GM19328 (cell line): ENCODE data around the gene ARID2.

ENCODE experiments used
- ATAC-seq: cut with Tn5 transposase; IDR thresholded peaks from one replicate; pipeline ENCODE4 v1.9.1; 2021; ENCODE audit warnings: mild to moderate bottlenecking, moderate library complexity; ENCODE audit not compliant: unreplicated experiment

Gene ARID2

DNA sequence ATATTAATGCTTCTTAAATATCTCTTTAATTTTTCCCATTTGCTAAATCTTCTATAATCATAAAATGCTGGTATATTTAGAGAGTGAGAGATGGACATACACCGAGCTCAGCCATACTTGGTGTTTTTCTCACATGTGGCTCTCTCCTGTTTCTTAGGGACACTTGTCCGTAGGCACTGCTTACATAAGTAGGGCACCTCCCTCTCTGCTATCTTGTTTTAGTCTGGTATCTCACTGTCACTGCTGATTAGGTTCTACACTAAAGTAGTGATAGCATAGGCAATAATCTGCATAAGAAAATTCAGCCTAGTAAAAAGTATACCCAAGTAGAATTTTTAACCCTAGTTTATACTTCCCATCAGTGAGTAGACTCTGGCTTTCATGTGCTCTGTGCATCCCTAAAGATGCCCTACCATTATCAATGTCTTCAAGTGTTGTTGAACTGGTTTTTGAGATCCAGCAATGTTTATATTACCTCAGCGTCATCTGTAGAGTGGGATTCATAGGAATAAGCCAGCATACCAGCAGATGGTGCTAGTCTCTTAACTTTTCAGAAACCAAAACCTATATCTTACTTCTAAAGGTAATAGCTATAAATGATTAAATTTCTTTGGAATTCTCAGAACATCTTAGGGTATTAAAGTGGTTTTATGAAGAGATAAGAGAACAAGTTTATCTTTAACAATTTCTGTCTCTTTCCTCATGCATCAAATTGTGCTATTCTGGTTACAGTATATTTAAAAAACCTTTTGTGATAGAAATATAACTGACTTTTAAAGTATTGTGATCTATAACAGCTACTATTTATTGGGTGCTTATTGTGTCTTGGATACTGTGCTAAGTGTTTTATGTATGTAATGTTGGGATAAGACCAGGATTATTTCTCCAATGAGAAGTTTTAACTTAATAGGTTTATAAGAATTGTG, 32.9 kb downstream of the ARID2 start:
- no peak for ATAC-seq

DNA sequence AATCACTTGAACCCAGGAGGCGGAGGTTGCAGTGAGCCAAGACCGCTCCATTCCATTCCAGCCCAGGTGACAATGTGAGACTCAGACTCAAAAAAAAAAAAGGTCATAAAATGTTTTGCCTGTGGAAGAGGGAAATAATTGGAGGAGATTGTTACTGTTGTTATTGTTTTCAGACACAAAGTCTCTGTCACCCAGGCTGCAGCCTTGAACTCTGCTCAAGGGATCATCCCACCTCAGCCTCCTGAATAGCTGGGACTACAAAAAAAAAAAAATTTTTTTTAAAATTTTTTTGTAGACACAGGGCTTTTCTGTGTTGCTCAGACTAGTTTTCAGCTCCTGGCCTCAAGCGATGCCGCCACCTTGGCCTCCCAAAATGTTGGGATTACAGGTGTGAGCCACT, 33.9 kb downstream of the ARID2 start:
- no peak for ATAC-seq

GRCh38 chr12:45768194-45768593, 38.7 kb downstream of the ARID2 start:
- no peak for ATAC-seq

DNA sequence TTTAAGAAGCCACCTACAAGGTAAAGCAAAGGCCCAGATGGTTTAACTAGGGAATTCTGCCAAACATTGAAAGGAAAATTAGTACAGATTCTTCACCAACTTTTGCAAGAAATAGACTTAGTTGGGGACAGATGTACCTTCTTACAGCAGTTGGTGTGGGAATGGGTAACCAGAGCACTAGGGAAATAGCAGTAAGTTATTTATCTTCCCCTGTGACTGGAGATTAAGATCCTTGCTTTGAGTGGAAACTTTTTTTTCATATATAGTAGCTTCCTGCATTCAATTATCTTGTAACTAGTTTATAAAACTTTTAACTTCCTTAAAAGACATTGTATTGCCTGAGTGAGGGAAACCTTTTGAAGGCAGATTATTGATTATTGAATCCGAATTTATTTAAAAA, 44.2 kb downstream of the ARID2 start:
- ATAC-seq = no peak

- no peak for ATAC-seq
Observed at GRCh38 chr12:45774508-45775162, 45.1 kb downstream of the ARID2 start.

GRCh38 chr12:45775465-45775864, 46.0 kb downstream of the ARID2 start:
- no peak for ATAC-seq

- peak; percentile 55 for ATAC-seq
Observed at GRCh38 chr12:45775964-45776363, 46.5 kb downstream of the ARID2 start.

GRCh38 chr12:45779936-45780335, 50.4 kb downstream of the ARID2 start:
- ATAC-seq = no peak

- no peak for ATAC-seq
Observed at GRCh38 chr12:45781080-45781479, 51.6 kb downstream of the ARID2 start.

DNA sequence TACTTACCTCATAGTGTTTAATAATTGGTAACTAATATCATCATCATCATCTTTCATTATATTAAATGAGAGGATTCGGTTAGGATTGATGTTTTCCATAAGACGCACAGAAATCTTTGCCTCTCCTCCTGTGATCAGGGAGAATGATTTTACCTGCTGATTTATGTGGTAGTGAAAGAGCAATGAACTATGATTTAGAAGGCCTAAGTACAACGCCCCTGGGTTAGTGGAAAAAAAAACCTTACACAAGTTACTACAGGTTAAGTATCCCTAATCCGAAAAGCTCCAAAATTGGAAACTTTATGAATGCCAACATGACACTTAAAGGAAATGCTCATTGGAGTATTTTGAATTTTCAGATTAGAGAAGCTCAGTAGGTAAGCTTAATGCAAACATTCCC, 55.8 kb downstream of the ARID2 start:
- no peak for ATAC-seq

- no peak for ATAC-seq
Observed at GRCh38 chr12:45789025-45789424, 59.5 kb downstream of the ARID2 start.

DNA sequence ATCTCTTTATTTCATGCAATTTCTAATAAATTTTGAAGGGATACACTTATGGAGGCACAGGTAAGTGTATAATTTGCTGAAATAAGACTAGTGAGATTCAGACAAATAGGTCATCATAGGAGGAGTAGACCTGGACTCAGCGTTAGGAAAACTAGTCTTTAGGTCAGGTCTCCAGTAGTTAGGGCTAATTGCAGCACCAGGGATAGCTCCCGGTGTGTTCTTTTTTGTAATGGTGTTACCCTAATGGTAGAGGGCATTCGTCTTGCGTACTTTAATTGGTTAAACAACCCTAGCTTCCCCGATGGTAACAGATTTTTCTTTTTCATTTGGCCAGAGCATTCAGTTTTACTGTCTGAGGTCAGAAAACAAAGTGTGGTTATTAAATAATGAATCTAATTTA, 64.9 kb downstream of the ARID2 start:
- ATAC-seq = no peak

DNA sequence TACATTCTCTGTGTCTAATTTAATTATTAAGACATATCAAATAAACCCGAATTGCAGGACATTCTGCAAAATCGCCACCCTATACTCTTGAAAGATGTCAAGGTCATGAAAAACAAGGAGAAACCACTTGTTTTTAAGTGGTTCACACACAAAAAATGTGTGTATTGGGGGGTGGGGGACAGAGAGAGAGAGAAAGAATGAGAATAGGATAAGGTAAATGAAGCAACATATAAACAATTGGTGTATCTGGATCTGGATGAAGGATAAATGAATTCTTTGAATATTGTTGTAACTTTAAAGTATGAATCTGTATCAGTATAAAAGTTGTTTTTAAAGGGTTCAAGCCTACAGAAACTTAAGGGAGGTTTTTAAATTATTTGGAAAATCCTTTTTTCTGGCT, 72.1 kb downstream of the ARID2 start:
- ATAC-seq = no peak

DNA sequence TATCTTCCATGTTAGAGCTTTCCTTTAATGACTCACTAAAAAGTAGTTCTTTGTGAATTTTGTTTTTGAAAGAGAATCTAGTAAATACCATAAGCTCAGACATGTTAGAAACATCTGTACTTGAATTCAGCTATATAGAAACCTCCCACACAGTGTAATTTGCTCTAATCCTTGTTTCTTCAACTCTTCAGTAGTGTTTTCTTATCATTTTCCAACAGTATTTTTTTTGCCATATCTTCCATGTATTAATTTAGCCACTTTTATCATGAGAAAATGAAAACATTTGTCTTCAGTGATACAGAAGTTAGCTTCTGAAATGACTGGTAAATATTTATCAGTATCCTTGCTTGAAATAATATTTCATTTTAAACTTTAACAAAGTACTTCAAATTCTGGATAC, 73.6 kb downstream of the ARID2 start:
- no peak for ATAC-seq

DNA sequence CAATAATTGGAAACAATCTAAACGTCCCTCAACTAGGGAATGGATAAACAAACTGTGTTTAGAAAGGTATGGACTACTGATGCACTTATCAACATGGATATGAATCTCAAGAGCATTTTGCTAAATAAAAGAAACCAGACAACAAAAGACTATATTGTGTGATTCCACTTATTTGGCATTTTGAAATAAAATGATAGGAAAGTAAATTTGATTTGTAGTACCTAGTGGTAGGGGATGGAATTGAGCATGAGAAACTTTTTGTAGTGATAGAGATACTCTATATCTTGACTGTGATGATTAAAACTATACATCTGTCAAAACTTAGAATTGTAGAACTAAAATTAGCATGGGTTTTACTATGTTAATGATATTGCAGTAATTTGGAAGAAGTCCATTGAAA, 87.1 kb downstream of the ARID2 start:
- ATAC-seq = no peak

DNA sequence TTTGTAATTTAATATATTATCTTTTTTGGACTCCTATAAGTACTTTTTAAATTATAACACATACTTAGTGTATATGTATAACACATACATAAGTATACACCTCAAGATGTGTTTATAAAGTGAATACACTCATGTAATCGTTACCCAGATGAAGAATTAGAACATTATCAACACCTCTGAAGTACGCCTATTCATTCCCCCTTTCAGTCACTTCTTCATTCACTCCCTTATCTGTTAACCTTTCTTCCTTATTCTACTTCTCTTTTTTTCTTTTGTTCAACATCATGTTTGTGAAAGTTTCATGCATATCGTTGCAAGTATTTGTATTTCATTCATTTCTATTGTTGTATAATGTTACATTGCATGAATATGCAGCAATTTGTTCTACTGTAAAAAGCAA, 98.5 kb downstream of the ARID2 start:
- peak; percentile 14 for ATAC-seq

DNA sequence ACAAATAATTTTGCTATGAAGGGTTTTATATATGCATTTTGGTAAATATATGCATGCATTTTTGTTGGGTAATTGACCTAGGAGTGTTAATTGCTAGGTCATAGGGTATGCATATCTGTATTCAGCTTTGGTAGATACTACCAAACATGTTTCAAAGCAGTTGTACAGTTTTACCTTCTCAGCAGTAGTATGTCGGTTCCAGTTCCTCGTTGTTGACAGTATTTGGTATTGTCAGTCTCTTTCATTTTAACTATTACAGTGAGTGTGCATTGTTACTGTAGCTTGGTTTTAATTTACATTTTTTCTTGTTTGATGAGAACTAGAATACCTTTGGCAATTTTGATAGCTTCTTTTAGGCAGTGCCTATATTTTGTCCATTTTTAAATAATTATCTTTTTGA, 98.9 kb downstream of the ARID2 start:
- ATAC-seq = peak; percentile 75

DNA sequence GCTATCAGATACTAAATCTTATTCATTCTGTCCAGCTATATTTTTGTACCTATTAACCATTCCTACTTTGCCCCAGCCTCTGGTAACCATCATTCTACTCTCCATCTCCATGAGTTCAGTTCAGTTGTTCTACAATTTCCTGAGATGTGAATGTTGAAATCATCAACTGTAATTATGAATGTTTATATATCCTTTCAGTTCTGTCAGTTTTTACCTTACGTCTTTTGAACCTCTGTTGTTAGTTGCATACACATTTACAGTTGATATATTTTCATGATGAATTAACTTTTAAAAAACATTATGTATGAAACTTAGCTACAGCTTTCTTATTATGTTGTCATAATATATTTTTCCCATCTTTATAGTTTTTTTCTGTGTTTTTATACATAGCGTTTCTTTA, 102.1 kb downstream of the ARID2 start:
- no peak for ATAC-seq

GRCh38 chr12:45833401-45833800, 103.9 kb downstream of the ARID2 start:
- ATAC-seq = no peak

- no peak for ATAC-seq
Observed at GRCh38 chr12:45834809-45835208, 105.3 kb downstream of the ARID2 start.

DNA sequence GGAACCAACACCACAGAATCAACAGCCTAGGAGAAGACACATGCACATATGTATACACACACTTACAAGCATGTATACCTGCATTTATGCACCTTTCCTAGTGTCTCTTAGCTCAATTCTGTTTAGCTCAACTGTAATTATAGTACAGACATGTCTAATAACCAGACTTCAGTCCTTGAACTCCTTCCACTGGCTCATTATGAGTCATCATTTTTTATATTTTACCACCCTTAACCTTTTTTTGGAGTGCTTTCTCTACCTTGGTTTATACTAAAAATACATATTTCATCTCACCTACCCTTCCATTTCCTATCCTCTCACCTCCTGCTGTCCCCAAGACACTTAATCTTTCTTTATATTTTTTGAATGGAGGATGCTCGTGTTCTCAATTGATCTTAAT, 110.4 kb downstream of the ARID2 start:
- no peak for ATAC-seq

- no peak for ATAC-seq
Observed at GRCh38 chr12:45849289-45849688, 119.8 kb downstream of the ARID2 start.
